IMR-90 (cell line): ENCODE data around the gene TFCP2. TPM values are rescaled to one million over a fixed set of nuclear protein-coding genes. Genes with fewer than 3 reads are reported as not detected.

Experiments used
- ATAC-seq: fragments of 200-7000 bp; cut with Tn5 transposase; 2 replicates; pipeline ENCODE4 v1.9.1; 2020; ENCODE audit warnings: low read depth, mild to moderate bottlenecking, moderate library complexity
- BruUV-seq: library from RNA; stranded (reverse); fragments of 400-500 nt; replicated peaks from 2 replicates; lab custom pipeline; 2021; lab: Mats Ljungman, UMichigan
- CTCF ChIA-PET: fragments of 300-600 bp; formaldehyde crosslinking; extraction: SDS; loops from one replicate; lab custom pipeline; 2021; ENCODE audit warnings: antibody characterized with exemption; lab: Yijun Ruan, JAX
- POLR2A ChIA-PET: fragments of 300-600 bp; sonication (Branson Sonifier 250); formaldehyde crosslinking; loops from one replicate; lab custom pipeline; 2022; ENCODE audit warnings: antibody characterized with exemption; ENCODE audit not compliant: unreplicated experiment; lab: Charles Lee
- DNase-seq: peaks from one replicate; pipeline ENCODE4 v3.0.0; 2013
- H2AFZ ChIP-seq: replicated peaks from 2 replicates; pipeline ENCODE3; 2013; ENCODE audit warnings: low read length, mild to moderate bottlenecking; ENCODE audit not compliant: poor library complexity
- H2AK5ac ChIP-seq: 2 replicates; pipeline ENCODE4 v1.6.1; 2013; ENCODE audit warnings: low read depth, low read length, inconsistent platforms
- H2AK9ac ChIP-seq: replicated peaks from 2 replicates; pipeline ENCODE3; 2013; ENCODE audit warnings: mild to moderate bottlenecking, low read depth, low read length, moderate library complexity; ENCODE audit not compliant: poor library complexity
- H2BK120ac ChIP-seq: 2 replicates; pipeline ENCODE4 v1.6.1; 2013; ENCODE audit warnings: low read depth, low read length, inconsistent platforms
- H2BK15ac ChIP-seq: 3 replicates; pipeline ENCODE4 v1.6.1; 2013; ENCODE audit warnings: low read depth, low read length, inconsistent platforms
- H2BK20ac ChIP-seq: 2 replicates; pipeline ENCODE4 v1.6.1; 2013; ENCODE audit warnings: low read depth, mild to moderate bottlenecking, inconsistent platforms, low read length, moderate library complexity
- H2BK5ac ChIP-seq: 2 replicates; pipeline ENCODE4 v1.6.1; 2013; ENCODE audit warnings: mild to moderate bottlenecking, low read depth, low read length, inconsistent platforms; ENCODE audit not compliant: poor library complexity, severe bottlenecking
- H3K14ac ChIP-seq: replicated peaks from 2 replicates; pipeline ENCODE4 v1.6.1; 2013; ENCODE audit warnings: low read depth, low read length, inconsistent platforms
- H3K18ac ChIP-seq: 2 replicates; pipeline ENCODE4 v1.6.1; 2013; ENCODE audit warnings: low read depth, low read length, control low read depth
- H3K23ac ChIP-seq: 2 replicates; pipeline ENCODE4 v1.6.1; 2013; ENCODE audit warnings: low read depth, low read length, inconsistent platforms
- H3K27ac ChIP-seq: 2 replicates; pipeline ENCODE4 v1.5.1; 2013; ENCODE audit warnings: mild to moderate bottlenecking, control low read depth, low read length; ENCODE audit not compliant: insufficient read depth
- H3K27me3 ChIP-seq: 2 replicates; pipeline ENCODE4 v1.6.1; 2013; ENCODE audit warnings: low read length; ENCODE audit not compliant: control insufficient read depth, insufficient read depth
- H3K36me3 ChIP-seq: 2 replicates; pipeline ENCODE4 v1.6.1; 2013; ENCODE audit warnings: low read length, mixed read lengths; ENCODE audit not compliant: control insufficient read depth, insufficient read depth
- H3K4ac ChIP-seq: 2 replicates; pipeline ENCODE4 v1.6.1; 2013; ENCODE audit warnings: low read depth, low read length, inconsistent platforms
- H3K4me1 ChIP-seq: 2 replicates; pipeline ENCODE4 v1.6.1; 2013; ENCODE audit warnings: low read length, mixed read lengths; ENCODE audit not compliant: control insufficient read depth, insufficient read depth
- H3K4me2 ChIP-seq: 2 replicates; pipeline ENCODE4 v1.6.1; 2013; ENCODE audit warnings: low read depth, mild to moderate bottlenecking, control low read depth, low read length, moderate library complexity
- H3K4me3 ChIP-seq: 2 replicates; pipeline ENCODE4 v1.5.1; 2013; ENCODE audit warnings: low read depth, mild to moderate bottlenecking, control low read depth, low read length, moderate library complexity; ENCODE audit not compliant: insufficient read depth
- H3K56ac ChIP-seq: 2 replicates; pipeline ENCODE4 v1.6.1; 2013; ENCODE audit warnings: low read length, inconsistent platforms; ENCODE audit not compliant: insufficient read depth; ENCODE audit errors: extremely low read depth
- H3K79me1 ChIP-seq, 2 experiments: 2 replicates each; pipeline ENCODE4 v1.6.1; 2013; ENCODE audit warnings: low read length in 2 of 2, inconsistent platforms in 1 of 2, low read depth in 1 of 2
- H3K9ac ChIP-seq: 2 replicates; pipeline ENCODE4 v1.6.1; 2013; ENCODE audit warnings: low read depth, low read length, control low read depth
- H3K9me1 ChIP-seq: 2 replicates; pipeline ENCODE4 v1.6.1; 2013; ENCODE audit warnings: low read length, inconsistent platforms; ENCODE audit not compliant: insufficient read depth
- H3K9me3 ChIP-seq: 2 replicates; pipeline ENCODE4 v1.6.1; 2013; ENCODE audit warnings: low read length; ENCODE audit not compliant: control insufficient read depth, insufficient read depth
- H4K20me1 ChIP-seq: 2 replicates; pipeline ENCODE4 v1.6.1; 2013; ENCODE audit warnings: low read length, inconsistent platforms; ENCODE audit not compliant: insufficient read depth
- H4K5ac ChIP-seq: 2 replicates; pipeline ENCODE4 v1.6.1; 2013; ENCODE audit warnings: mild to moderate bottlenecking, low read depth, low read length, control low read depth
- H4K8ac ChIP-seq, 2 experiments: 2 replicates each; pipeline ENCODE4 v1.6.1; 2013; ENCODE audit warnings: low read depth in 2 of 2, low read length in 2 of 2, control low read depth in 1 of 2, inconsistent platforms in 1 of 2
- H4K91ac ChIP-seq: 2 replicates; pipeline ENCODE4 v1.6.1; 2013; ENCODE audit warnings: low read depth, low read length, inconsistent platforms; ENCODE audit not compliant: insufficient read depth
- NFE2L2 ChIP-seq: fragments of 150-350 bp; IDR thresholded peaks from 2 replicates; pipeline ENCODE4 v1.6.1; 2016; ENCODE audit warnings: low read depth, mild to moderate bottlenecking, low read length
- RFX5 ChIP-seq: IDR thresholded peaks from 2 replicates; pipeline ENCODE4 v1.8.0; 2012; ENCODE audit warnings: low read depth, mild to moderate bottlenecking, low read length, moderate library complexity
- WGBS, 2 experiments: methylation state at CpG; one replicate each; pipeline versions ENCODE4 v1.1.5 to v1.1.7; 2013; ENCODE audit warnings: missing lambda C conversion rate in 2 of 2; ENCODE audit not compliant: insufficient read length in 1 of 2; ENCODE audit errors: extremely low coverage in 2 of 2; 5-methylcytosine and 5-hydroxymethylcytosine counted together
- dilution Hi-C: fragments of 300-500 bp; cut with HindIII; formaldehyde crosslinking; loops from one replicate; pipeline ENCODE4 v1.14.3; 2018; ENCODE audit warnings: low sequenced_read_pairs; ENCODE audit not compliant: unreplicated experiment
- in situ Hi-C: fragments of 300-500 bp; cut with MboI; formaldehyde crosslinking; loops from 3 replicates; pipeline ENCODE4 v1.14.3; 2019; ENCODE audit warnings: low sequenced_read_pairs, inconsistent platforms, mixed read lengths
- intact Hi-C: fragments of 100-400 bp; cut with micrococcal nuclease; formaldehyde crosslinking; loops from 2 replicates; pipeline ENCODE4 v1.10.0; 2022
- polyA plus RNA-seq, 3 experiments: library from polyadenylated mRNA; depleted of rRNA; stranded (reverse); fragments of >200 nt; gene quantifications; 2 replicates each; pipeline ENCODE4 v1.2.3, GENCODE V29; 2012; ENCODE audit warnings: low replicate concordance in 1 of 3
- total RNA-seq: library from RNA; depleted of rRNA; stranded (reverse); fragments of >200 nt; gene quantifications from 2 replicates; pipeline ENCODE4 v1.2.3, GENCODE V29; 2012

Gene TFCP2
- total and polyA plus RNA-seq, 2 of the 4 experiments (the other 2 are of a cell fraction): 10.0 to 15.4 TPM

DNA sequence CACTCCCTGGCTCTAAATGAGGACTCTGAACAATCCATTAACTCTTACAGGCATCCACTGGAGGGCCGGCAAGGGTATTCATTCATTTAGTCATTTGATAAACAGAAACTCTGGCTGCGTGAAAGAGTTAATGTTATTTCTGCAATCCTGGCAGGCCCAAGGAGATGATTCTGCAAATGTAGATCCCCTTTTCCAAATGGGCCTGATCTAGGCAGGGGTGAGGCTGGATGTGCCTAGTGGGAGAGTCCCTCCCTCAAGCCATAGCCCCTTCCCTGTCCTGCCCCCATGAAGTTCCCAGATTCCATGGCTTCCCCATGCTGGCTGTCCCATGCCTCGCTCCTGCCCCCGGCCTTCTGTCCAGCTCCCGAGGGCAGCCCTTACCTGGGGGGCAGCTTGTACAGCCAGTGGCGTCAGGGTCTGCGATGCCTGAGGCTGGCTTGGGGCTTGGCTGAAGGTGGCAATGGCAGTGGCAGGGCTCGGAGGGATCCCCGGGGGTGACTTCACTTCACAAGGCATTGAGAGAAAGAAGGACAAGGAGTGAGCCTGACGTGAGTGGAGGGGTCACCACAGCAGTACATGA is 26.5 kb upstream of the TFCP2 start:
- Histone ChIP-seq H3K27me3 (no peaks in the 10 kb centered on the region), H4K8ac (no peak overlapping the region), H2BK120ac (no peak overlapping the region), H3K79me1 (no peaks in the 10 kb centered on the region), H3K4me3 (no peak overlapping the region), H3K9ac (no peak overlapping the region), H3K14ac (no peak overlapping the region), H3K4me1 (no peaks in the 10 kb centered on the region; the same call in 1 of the 2 replicates), H3K9me3 (no peaks in the 10 kb centered on the region), H3K4me2 (no peak overlapping the region), H3K18ac (no peak overlapping the region), H3K23ac (no peak overlapping the region), H2BK20ac (no peak overlapping the region), H2AK9ac (no peak overlapping the region), H2AK5ac (no peak overlapping the region), H3K36me3 (peaks cover 10% of the 10 kb centered on the region; the same call in 1 of the 2 replicates), H4K20me1 (no peaks in the 10 kb centered on the region), H3K27ac (no peak overlapping the region), H4K5ac (no peak overlapping the region), H2AFZ (no peak overlapping the region), H3K4ac (no peak overlapping the region), H4K91ac (no peak overlapping the region), H2BK15ac (no peak overlapping the region), H2BK5ac (no peak overlapping the region), H3K56ac (no peak overlapping the region), H3K9me1 (peaks cover 7% of the 10 kb centered on the region)
- in situ Hi-C loops: no loop called here
- ChIA-PET POLR2A (no interaction called here), CTCF (no interaction called here)
- dilution Hi-C loops: no loop called here
- intact Hi-C loops: no loop called here
- DNase-seq (no peak), ATAC-seq (no peak)
- no TSS peak for BruUV-seq
- 90% methylated on average over 2 of the region's 10 CpGs; no CpG with 5 or more reads in 1 of the 2 experiments for WGBS, 2 experiments
- TF ChIP-seq NFE2L2 (no peak), RFX5 (no peak)
